HepG2 (cell line): ENCODE data around the gene CCNQ. TPM values are rescaled to one million over a fixed set of nuclear protein-coding genes. Genes with fewer than 3 reads are reported as not detected.

Experiments used
- ARNT2 ChIP-seq: sonication (generic); formaldehyde crosslinking; IDR thresholded peaks from 2 replicates; pipeline ENCODE4 v1.8.0; 2022; ENCODE audit warnings: mild to moderate bottlenecking, low read depth, missing genetic modification reagents, moderate library complexity
- DNMT3B ChIP-seq: conservative IDR thresholded peaks from 2 replicates; pipeline ENCODE4 v1.6.1; 2016; ENCODE audit warnings: missing biosample characterization, control low read depth
- ELF3 ChIP-seq: IDR thresholded peaks from 2 replicates; pipeline ENCODE4 v1.6.1; 2016; ENCODE audit warnings: missing genetic modification reagents, missing compliant biosample characterization
- EP300 ChIP-seq, 3 experiments: sonication (generic) in 1 of 3; formaldehyde crosslinking in 1 of 3; IDR thresholded peaks; 2 replicates each; pipeline versions ENCODE4 v1.5.1 to v1.6.1; 2011 to 2020; ENCODE audit warnings: low read depth in 2 of 3, low read length in 2 of 3, borderline replicate concordance in 1 of 3, improper control_type of control experiment in 1 of 3, mild to moderate bottlenecking in 1 of 3, missing genetic modification reagents in 1 of 3, moderate library complexity in 1 of 3
- GTF2F1 ChIP-seq: fragments of 150-350 bp; IDR thresholded peaks from 2 replicates; pipeline ENCODE4 v1.6.1; 2014; ENCODE audit warnings: low read length
- HIVEP1 ChIP-seq: sonication (generic); formaldehyde crosslinking; IDR thresholded peaks from 2 replicates; pipeline ENCODE4 v1.4.0; 2020; ENCODE audit warnings: mild to moderate bottlenecking, missing genetic modification reagents
- HNRNPL ChIP-seq: fragments of 200-400 bp; formaldehyde crosslinking; IDR thresholded peaks from 2 replicates; pipeline ENCODE4 v1.6.1; 2017; ENCODE audit warnings: mild to moderate bottlenecking, low read depth, low read length
- HNRNPUL1 ChIP-seq: fragments of 200-400 bp; formaldehyde crosslinking; IDR thresholded peaks from 2 replicates; pipeline ENCODE4 v1.6.1; 2017; ENCODE audit warnings: low read depth, mild to moderate bottlenecking, low read length, moderate library complexity
- HOXA3 ChIP-seq: sonication (generic); formaldehyde crosslinking; IDR thresholded peaks from 2 replicates; pipeline ENCODE4 v1.5.0; 2020; ENCODE audit warnings: missing genetic modification reagents
- KAT2B ChIP-seq: fragments of 150-350 bp; IDR thresholded peaks from 2 replicates; pipeline ENCODE4 v1.6.1; 2014; ENCODE audit warnings: low read depth, low read length, borderline replicate concordance
- MAZ ChIP-seq, 2 experiments: sonication (generic) in 1 of 2; formaldehyde crosslinking in 1 of 2; IDR thresholded peaks; 2 replicates each; pipeline versions ENCODE4 v1.5.0 to v1.6.1; 2012 to 2020; ENCODE audit warnings: low read depth in 2 of 2, mild to moderate bottlenecking in 2 of 2, borderline replicate concordance in 1 of 2, improper control_type of control experiment in 1 of 2, low read length in 1 of 2, missing genetic modification reagents in 1 of 2, moderate library complexity in 1 of 2
- MLLT10 ChIP-seq: sonication (generic); formaldehyde crosslinking; IDR thresholded peaks from 2 replicates; pipeline ENCODE4 v1.4.0; 2020; ENCODE audit warnings: missing genetic modification reagents
- NCOA5 ChIP-seq: sonication (generic); formaldehyde crosslinking; IDR thresholded peaks from 2 replicates; pipeline ENCODE4 v1.4.0; 2020; ENCODE audit warnings: missing genetic modification reagents
- PAWR ChIP-seq: sonication (generic); formaldehyde crosslinking; IDR thresholded peaks from 2 replicates; pipeline ENCODE4 v1.4.0; 2020; ENCODE audit warnings: missing genetic modification reagents, mild to moderate bottlenecking, borderline replicate concordance
- POGZ ChIP-seq: sonication (generic); formaldehyde crosslinking; IDR thresholded peaks from 2 replicates; pipeline ENCODE4 v1.4.0; 2020; ENCODE audit warnings: mild to moderate bottlenecking, missing genetic modification reagents
- RBM22 ChIP-seq: fragments of 200-400 bp; formaldehyde crosslinking; optimal IDR thresholded peaks from 2 replicates; pipeline ENCODE3; 2017; ENCODE audit warnings: mild to moderate bottlenecking, low read length, moderate library complexity
- TEAD3 ChIP-seq: optimal IDR thresholded peaks from 2 replicates; pipeline ENCODE3; 2016; ENCODE audit warnings: borderline replicate concordance
- ZIK1 ChIP-seq: sonication (generic); formaldehyde crosslinking; IDR thresholded peaks from 2 replicates; pipeline ENCODE4 v1.5.0; 2020; ENCODE audit warnings: mild to moderate bottlenecking, low read depth, missing genetic modification reagents, borderline replicate concordance
- ZNF138 ChIP-seq: sonication (generic); formaldehyde crosslinking; IDR thresholded peaks from 2 replicates; pipeline ENCODE4 v1.5.0; 2020; ENCODE audit warnings: mild to moderate bottlenecking, low read depth, missing genetic modification reagents
- ZNF253 ChIP-seq: sonication (generic); formaldehyde crosslinking; IDR thresholded peaks from 2 replicates; pipeline ENCODE4 v1.8.0; 2022; ENCODE audit warnings: mild to moderate bottlenecking, missing genetic modification reagents, borderline replicate concordance
- ZNF350 ChIP-seq: sonication (generic); formaldehyde crosslinking; IDR thresholded peaks from 2 replicates; pipeline ENCODE4 v1.4.0; 2020; ENCODE audit warnings: mild to moderate bottlenecking, low read depth, missing genetic modification reagents, borderline replicate concordance
- ZNF382 ChIP-seq: sonication (generic); formaldehyde crosslinking; IDR thresholded peaks from 2 replicates; pipeline ENCODE4 v1.5.0; 2020; ENCODE audit warnings: missing genetic modification reagents, mild to moderate bottlenecking, borderline replicate concordance
- ZSCAN21 ChIP-seq: sonication (generic); formaldehyde crosslinking; IDR thresholded peaks from 2 replicates; pipeline ENCODE4 v1.8.0; 2022; ENCODE audit warnings: mild to moderate bottlenecking, missing genetic modification reagents, moderate library complexity, borderline replicate concordance
- polyA plus RNA-seq, 8 experiments: library from polyadenylated mRNA; depleted of rRNA in 3 of 8; stranded (reverse) in 7 of 8; unstranded in 1 of 8; fragments of >200 nt; fragmentation: Illumina TruSeq in 4 of 8; extraction: Trizol in 4 of 8; gene quantifications; 2 replicates each; pipeline versions ENCODE4 v1.2.1 to v1.2.3, GENCODE V29; 2011 to 2016; ENCODE audit warnings: low read depth in 4 of 8, missing spikeins in 1 of 8, mixed read lengths in 1 of 8; ENCODE audit not compliant: insufficient read depth in 1 of 8
- total RNA-seq, 5 experiments: library from RNA; depleted of rRNA; stranded (reverse); fragments of >200 nt; fragmentation: Illumina TruSeq; extraction: Trizol; gene quantifications; 2 replicates each; pipeline ENCODE4 v1.2.3, GENCODE V29; 2016; ENCODE audit warnings: low read depth in 1 of 5
- TF ChIP-seq, protein P1 (sequence below): sonication (generic); formaldehyde crosslinking; IDR thresholded peaks from 2 replicates; pipeline ENCODE4 v1.8.0; 2022; ENCODE audit warnings: mild to moderate bottlenecking, missing genetic modification reagents, moderate library complexity
- TF ChIP-seq, protein P2 (sequence below): IDR thresholded peaks from 2 replicates; pipeline ENCODE4 v1.6.1; 2016; ENCODE audit warnings: missing genetic modification reagents, missing compliant biosample characterization

Gene CCNQ
- total and polyA plus RNA-seq, 2 of the 13 experiments (the other 11 are each of a cell fraction or from before 2014, with no cell fraction given): 15.0 to 25.5 TPM

DNA sequence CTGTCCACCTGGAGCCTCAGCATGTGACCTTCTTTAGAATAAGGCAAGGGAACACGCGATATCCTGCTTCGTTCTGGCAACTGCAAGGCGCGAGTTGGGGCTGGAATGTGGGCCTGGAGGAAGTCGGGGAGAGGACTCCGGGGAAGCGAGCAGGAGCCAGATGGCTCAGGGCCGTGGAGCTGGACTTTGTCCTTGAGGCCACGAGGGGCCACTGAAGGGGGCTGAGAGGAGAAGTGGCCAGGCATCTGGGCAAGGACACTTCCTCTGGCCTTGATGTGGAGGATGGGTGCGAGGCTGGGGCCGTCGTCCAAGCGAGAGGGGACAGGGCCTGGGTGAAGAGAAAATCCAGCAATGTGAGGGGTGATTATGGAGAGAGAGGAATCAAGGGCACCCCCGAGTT, 35.9 kb upstream of the CCNQ start (continued):
- TF ChIP-seq GTF2F1 (no peak), EP300 (IDR thresholded peaks at IDR 0.05; ENCODE audit: low read depth in 2 of 2, low read length in 2 of 2) (peak in 1 of 2 experiments; percentile 30; a peak in 1 of 4 replicates), EP300 (CRISPR knock-in tag; IDR thresholded peaks at IDR 0.05; ENCODE audit: borderline replicate concordance) (no peak), POGZ (peak; percentile 49; the same call in 1 of the 2 replicates), ZNF382 (CRISPR knock-in tag) (no peak), NCOA5 (CRISPR knock-in tag) (no peak), PAWR (CRISPR knock-in tag) (no peak), MAZ (IDR thresholded peaks at IDR 0.05; ENCODE audit: borderline replicate concordance, low read depth, low read length) (no peak), MAZ (CRISPR knock-in tag; IDR thresholded peaks at IDR 0.05; ENCODE audit: low read depth) (0 out of 2 replicates have a peak, but pooled peaks have one; percentile 33), HNRNPL (no peak), TEAD3 (CRISPR knock-in tag) (peak; percentile 84), ZSCAN21 (CRISPR knock-in tag) (no peak), ARNT2 (CRISPR knock-in tag) (0 out of 2 replicates have a peak, but pooled peaks have one; percentile 11), KAT2B (no peak), MLLT10 (CRISPR knock-in tag) (no peak), ZNF138 (no peak), HOXA3 (CRISPR knock-in tag) (no peak), HIVEP1 (CRISPR knock-in tag) (0 out of 2 replicates have a peak, but pooled peaks have one; percentile 38), HNRNPUL1 (no peak), ZIK1 (CRISPR knock-in tag) (no peak), ZNF350 (CRISPR knock-in tag) (peak; percentile 26; the same call in 1 of the 2 replicates), ZNF253 (no peak), RBM22 (no peak), DNMT3B (CRISPR knock-in tag) (no peak), ELF3 (CRISPR knock-in tag) (peak; percentile 60; the same call in 1 of the 2 replicates)
- TF ChIP-seq, protein P1, sequence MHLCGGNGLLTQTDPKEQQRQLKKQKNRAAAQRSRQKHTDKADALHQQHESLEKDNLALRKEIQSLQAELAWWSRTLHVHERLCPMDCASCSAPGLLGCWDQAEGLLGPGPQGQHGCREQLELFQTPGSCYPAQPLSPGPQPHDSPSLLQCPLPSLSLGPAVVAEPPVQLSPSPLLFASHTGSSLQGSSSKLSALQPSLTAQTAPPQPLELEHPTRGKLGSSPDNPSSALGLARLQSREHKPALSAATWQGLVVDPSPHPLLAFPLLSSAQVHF: no peak
- TF ChIP-seq, protein P2, sequence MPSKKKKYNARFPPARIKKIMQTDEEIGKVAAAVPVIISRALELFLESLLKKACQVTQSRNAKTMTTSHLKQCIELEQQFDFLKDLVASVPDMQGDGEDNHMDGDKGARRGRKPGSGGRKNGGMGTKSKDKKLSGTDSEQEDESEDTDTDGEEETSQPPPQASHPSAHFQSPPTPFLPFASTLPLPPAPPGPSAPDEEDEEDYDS (CRISPR knock-in tag): no peak
- TF ChIP-seq, all 625 proteins: peak for 70
